NCI-H2081 (cell line): ENCODE measurements around the gene ZFP36.

Experiments used
- DNase-seq, 2 experiments: peaks; one replicate each; lab custom pipeline; 2025; lab: John Stamatoyannopoulos, UW

ZFP36 gene

DNA sequence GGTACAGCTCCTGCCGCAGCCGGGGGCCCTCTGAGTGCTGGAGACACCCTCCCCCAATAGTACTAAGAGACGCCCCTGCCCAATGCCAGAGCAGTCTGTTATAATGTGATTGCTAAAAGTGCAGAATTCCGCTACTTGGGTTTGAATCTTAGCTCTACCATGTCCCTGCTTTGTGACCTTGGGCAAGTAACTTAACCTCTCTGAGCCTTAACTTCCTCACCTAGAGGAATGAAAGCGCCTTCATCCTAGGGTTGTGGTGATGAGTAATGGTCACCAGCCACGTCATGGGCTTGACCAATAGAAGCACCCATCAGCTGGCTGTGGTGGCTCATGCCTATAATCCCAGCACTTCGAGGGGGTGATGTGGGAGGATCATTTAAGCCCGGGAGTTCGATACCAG lies 12.4 kb downstream of the ZFP36 start:
- DNase-seq = no peak

DNA sequence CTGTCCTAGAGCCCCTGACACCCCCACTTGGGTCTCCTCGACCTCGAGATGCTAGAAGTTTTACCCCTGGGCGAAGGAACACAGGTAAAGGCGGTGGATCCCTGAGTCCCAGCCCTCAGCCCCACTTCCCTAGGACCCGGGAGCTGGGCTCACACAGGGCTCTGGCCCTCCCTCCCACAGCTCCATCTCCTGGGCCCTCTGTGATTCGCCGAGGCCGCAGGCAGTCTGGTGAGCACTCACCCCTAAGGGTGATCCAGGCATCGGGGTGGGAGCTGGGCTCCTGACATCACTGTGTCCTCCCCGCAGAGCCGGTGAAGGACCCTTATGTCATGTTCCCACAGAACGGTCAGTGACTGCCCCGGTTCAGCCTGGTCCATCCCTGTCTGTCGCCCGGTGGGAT lies 14.1 kb downstream of the ZFP36 start:
- DNase-seq = no peak

- DNase-seq = no peak
These were observed 15.4 kb downstream of the ZFP36 start for GRCh38 chr19:39422020-39422419.

GRCh38 chr19:39423258-39424086 lies 16.8 kb downstream of the ZFP36 start:
- no peak for DNase-seq

DNA sequence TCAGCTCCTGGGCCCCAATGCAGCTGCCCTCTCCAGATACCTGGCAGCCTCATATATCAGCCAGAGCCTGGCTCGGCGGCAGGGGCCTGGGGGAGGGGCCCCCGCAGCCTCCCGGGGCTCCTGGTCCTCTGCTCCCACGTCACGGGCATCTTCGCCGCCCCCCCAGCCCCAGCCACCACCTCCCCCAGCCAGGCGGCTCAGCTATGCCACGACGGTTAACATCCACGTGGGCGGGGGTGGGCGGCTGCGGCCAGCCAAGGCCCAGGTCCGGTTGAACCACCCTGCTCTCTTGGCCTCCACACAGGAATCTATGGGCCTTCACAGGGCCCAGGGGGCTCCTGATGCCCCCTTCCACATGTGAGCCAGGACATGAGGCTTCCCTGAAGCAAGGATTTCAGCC lies 18.3 kb downstream of the ZFP36 start:
- no peak for DNase-seq

DNA sequence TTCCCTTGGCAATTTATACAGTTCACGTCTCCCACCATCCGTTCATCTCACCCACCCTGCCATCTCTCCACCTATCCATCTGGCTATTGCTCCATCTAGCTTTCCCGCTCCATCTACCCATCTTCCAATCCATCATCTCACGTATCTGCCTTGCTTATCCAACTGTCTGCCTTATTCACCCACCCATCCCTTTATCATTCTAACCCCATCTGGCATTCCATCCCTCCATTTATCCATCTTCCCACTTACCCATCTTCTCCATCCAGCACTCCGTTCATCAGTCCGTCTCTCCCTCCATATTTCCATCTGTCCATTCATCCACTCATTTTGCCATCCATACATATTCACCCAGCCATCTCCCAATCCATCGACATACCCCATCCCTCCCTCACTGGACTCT lies 19.1 kb downstream of the ZFP36 start:
- no peak for DNase-seq

GRCh38 chr19:39426170-39426569 lies 19.5 kb downstream of the ZFP36 start:
- no peak for DNase-seq

- no peak for DNase-seq
These were observed 21.1 kb downstream of the ZFP36 start for GRCh38 chr19:39427707-39428106.

GRCh38 chr19:39428283-39429112 lies 21.9 kb downstream of the ZFP36 start:
- no peak for DNase-seq

DNA sequence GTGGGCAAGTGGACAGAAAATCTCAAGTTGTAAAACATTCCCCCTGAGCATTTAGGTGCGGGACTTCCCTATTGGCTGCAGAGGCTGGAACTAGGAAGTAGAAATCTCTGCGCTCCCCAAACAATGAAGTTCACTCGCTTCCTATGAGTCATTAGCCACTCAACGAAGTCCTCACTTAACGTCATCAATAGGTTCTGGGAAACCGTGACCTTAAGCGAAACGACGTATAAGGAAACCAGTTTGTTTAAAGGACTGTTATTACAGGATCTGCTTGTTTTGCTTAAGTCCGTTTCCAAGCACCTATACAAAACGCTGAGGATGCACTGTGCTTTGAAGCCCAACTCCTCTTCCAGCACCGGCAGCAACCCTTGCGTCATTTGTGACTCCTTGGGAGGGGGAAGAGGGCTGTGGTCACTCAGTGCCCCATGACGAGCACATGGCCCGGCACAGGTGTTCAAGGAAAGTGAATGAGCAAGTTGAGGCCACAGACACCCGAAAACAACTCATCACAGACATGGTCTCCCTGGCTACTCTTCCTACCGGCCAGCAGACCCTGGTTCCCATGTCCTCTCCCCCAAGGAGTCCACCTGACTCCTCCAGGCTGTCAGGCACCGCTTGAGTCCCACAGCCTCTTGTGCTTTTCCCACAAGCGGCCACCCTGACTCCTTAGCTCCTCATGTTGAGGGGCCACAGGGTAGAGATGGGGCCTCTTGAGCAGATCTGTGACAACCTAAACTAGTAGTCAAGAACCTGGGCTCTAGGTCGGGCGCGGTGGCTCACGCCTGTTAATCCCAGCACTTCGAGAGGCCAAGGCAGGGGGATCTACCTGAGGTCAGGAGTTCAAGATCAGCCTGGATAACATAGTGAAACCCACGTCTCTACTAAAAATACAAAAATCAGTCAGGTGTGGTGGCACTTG lies 24.3 kb downstream of the ZFP36 start:
- DNase-seq = no peak

GRCh38 chr19:39432677-39433025 lies 26.0 kb downstream of the ZFP36 start:
- DNase-seq = no peak

- DNase-seq = no peak
These were observed 26.9 kb downstream of the ZFP36 start for GRCh38 chr19:39433480-39434079.

DNA sequence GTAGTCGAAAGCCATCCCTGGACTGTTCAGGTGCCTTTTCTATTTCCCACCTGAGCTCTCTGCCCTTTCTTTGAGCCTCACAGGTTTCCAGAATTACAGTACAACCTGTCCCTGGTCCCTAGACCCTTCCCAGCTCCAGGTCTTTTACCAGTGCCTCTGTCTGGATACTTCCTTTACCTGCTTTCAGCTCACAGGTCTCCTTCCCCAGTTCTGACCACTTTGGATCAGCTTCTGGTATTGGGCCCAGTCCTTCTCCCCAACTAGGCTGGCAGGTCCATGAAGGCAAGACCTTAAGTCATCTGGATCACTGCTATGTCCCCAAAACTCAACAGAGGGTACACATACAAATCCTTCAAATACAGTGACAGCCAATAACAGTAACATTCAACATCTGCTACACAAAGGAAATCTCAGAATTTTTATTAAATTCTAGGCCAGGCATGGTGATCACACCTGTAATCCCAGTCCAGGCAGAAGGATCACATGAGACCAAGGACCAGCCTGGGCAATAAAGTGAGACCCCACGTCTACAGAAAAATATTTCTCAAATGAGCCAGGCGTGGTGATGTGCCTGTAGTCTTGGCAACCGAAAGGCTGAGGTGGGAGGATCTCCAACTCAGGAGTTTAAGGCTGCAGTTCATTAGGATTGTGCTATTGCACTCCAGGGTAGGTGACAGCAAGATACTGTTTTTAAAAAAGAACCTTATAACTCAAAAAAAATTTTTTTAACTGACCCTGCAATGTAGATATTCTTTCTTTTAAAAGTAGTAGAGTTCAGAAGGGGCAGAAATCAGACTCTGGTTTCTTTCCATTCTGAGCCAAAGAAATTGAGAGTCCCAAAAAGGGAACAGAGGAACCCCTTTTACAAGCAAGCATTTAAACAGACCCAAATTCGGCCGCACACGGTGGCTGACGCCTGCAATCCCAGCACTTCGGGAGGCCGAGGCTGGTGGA lies 27.8 kb downstream of the ZFP36 start:
- DNase-seq = no peak

GRCh38 chr19:39435499-39436349 lies 29.1 kb downstream of the ZFP36 start, which contains the start of gene RPS16:
Gene RPS16 (minus strand): TSS chr19:39435949. CDS start chr19:39435895, 54 bp downstream.
- peak; percentile 98 for DNase-seq

GRCh38 chr19:39436350-39436716 lies 29.7 kb downstream of the ZFP36 start:
- DNase-seq = no peak

GRCh38 chr19:39438270-39438934 lies 31.8 kb downstream of the ZFP36 start:
- no peak for DNase-seq

DNA sequence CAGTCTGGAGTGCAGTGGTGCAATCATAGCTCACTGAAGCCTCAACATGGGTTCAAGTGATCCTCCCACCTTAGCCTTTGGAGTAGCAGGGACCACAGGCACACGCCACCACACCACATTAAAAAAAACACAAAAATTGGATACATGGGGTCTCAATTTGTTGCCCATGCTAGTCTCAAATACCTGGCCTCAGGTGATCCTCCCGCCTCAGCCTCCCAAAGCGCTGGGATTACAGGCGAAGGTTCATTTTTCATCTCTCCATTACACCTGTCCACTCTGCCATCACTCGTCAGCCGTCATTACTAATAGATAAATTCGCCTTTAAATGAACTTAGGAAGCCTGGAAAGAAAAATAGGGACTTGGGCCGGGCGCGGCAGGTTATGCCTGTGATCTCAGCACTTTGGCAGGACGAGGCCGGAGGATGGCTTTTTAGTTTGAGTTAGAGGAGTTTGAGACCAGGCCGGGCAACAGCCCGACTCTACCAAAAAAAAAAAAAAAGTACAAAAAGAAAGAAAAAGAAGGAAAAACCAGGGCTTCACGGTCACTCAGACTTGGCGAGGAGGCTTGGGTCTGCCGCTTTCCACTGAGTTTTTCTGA lies 38.0 kb downstream of the ZFP36 start:
- no peak for DNase-seq
